OCI-LY7 (cell line): ENCODE results near the gene NCKIPSD. TPM values are rescaled to one million over a fixed set of nuclear protein-coding genes. Genes with fewer than 3 reads are reported as not detected.

Source experiments
- BruUV-seq: library from RNA; stranded (reverse); fragments of 400-500 nt; replicated peaks from 2 replicates; lab custom pipeline; 2021; lab: Mats Ljungman, UMichigan
- CTCF ChIA-PET: fragments of 300-600 bp; sonication (Branson Sonifier 250); formaldehyde crosslinking; loops from one replicate; lab custom pipeline; 2022; ENCODE audit warnings: antibody characterized with exemption; ENCODE audit not compliant: unreplicated experiment; lab: Charles Lee
- POLR2A ChIA-PET: fragments of 300-600 bp; sonication (Branson Sonifier 250); formaldehyde crosslinking; loops from one replicate; lab custom pipeline; 2022; ENCODE audit warnings: antibody characterized with exemption; lab: Charles Lee
- DNase-seq: peaks from one replicate; pipeline ENCODE4 v3.0.0-alpha.2; 2015; ENCODE audit warnings: low spot score
- H2AFZ ChIP-seq: fragments of 200-600 bp; sonication (generic), shearing (Covaris generic); 2 replicates; pipeline ENCODE4 v1.6.1; 2014; ENCODE audit warnings: mild to moderate bottlenecking, antibody characterized with exemption, low read length, moderate library complexity
- H3K27ac ChIP-seq: fragments of 200-600 bp; sonication (generic); 2 replicates; pipeline ENCODE4 v1.5.1; 2014; ENCODE audit warnings: mixed run types, low read depth, mild to moderate bottlenecking, moderate library complexity, low read length, inconsistent platforms; ENCODE audit not compliant: poor library complexity, severe bottlenecking
- H3K36me3 ChIP-seq: fragments of 200-600 bp; sonication (generic); 2 replicates; pipeline ENCODE4 v1.6.1; 2014; ENCODE audit warnings: mild to moderate bottlenecking, antibody characterized with exemption, low read length, moderate library complexity, mixed read lengths; ENCODE audit not compliant: insufficient read depth
- H3K4me1 ChIP-seq: fragments of 200-600 bp; sonication (generic); 2 replicates; pipeline ENCODE4 v1.5.1; 2014; ENCODE audit warnings: mild to moderate bottlenecking, low read length; ENCODE audit not compliant: insufficient read depth, poor library complexity, severe bottlenecking
- H3K4me2 ChIP-seq: fragments of 200-600 bp; sonication (generic); 2 replicates; pipeline ENCODE4 v1.6.1; 2014; ENCODE audit warnings: mild to moderate bottlenecking, low read length
- H3K4me3 ChIP-seq: fragments of 200-600 bp; sonication (generic); 2 replicates; pipeline ENCODE4 v1.5.1; 2014; ENCODE audit warnings: mild to moderate bottlenecking, low read depth, low read length; ENCODE audit not compliant: poor library complexity, severe bottlenecking
- H3K79me2 ChIP-seq: fragments of 200-600 bp; sonication (generic); 2 replicates; pipeline ENCODE4 v1.6.1; 2016; ENCODE audit warnings: low read depth, mild to moderate bottlenecking, low read length, moderate library complexity, mixed read lengths; ENCODE audit not compliant: insufficient read depth
- H3K9me2 ChIP-seq: fragments of 200-600 bp; sonication (generic); 2 replicates; pipeline ENCODE4 v1.6.1; 2016; ENCODE audit warnings: mild to moderate bottlenecking, low read length, mixed read lengths; ENCODE audit not compliant: insufficient read depth
- H3K9me3 ChIP-seq: fragments of 200-600 bp; sonication (generic); 2 replicates; pipeline ENCODE4 v1.6.1; 2014; ENCODE audit warnings: mild to moderate bottlenecking, mixed run types, low read length, mixed read lengths
- H4K20me1 ChIP-seq: fragments of 200-600 bp; sonication (generic); 2 replicates; pipeline ENCODE4 v1.6.1; 2014; ENCODE audit warnings: mild to moderate bottlenecking, antibody characterized with exemption, low read length, moderate library complexity, mixed read lengths; ENCODE audit not compliant: insufficient read depth
- CTCF ChIP-seq: fragments of 200-600 bp; sonication (generic); conservative IDR thresholded peaks from 2 replicates; pipeline ENCODE4 v1.5.1; 2014; ENCODE audit warnings: mild to moderate bottlenecking, antibody characterized with exemption, low read length, moderate library complexity, mixed read lengths
- EZH2phosphoT487 ChIP-seq: fragments of 200-600 bp; sonication (generic); IDR thresholded peaks from 2 replicates; pipeline ENCODE4 v1.6.1; 2018; ENCODE audit warnings: low read depth, borderline replicate concordance, mild to moderate bottlenecking, mixed run types, antibody characterized with exemption, low read length, moderate library complexity, mixed read lengths
- intact Hi-C: fragments of 100-400 bp; cut with micrococcal nuclease; formaldehyde crosslinking; loops from one replicate; pipeline ENCODE4 v1.10.0; 2022; ENCODE audit not compliant: unreplicated experiment
- total RNA-seq, 2 experiments: library from RNA; depleted of rRNA in 1 of 2; stranded (reverse); fragments of >200 nt in 1 of 2; shearing (Covaris generic) in 1 of 2; gene quantifications; 2 replicates each; pipeline ENCODE4 v1.2.3, GENCODE V29; 2014 to 2022

Gene NCKIPSD
- total RNA-seq, 2 experiments from 2014 or later: 34.8 to 39.9 TPM

DNA sequence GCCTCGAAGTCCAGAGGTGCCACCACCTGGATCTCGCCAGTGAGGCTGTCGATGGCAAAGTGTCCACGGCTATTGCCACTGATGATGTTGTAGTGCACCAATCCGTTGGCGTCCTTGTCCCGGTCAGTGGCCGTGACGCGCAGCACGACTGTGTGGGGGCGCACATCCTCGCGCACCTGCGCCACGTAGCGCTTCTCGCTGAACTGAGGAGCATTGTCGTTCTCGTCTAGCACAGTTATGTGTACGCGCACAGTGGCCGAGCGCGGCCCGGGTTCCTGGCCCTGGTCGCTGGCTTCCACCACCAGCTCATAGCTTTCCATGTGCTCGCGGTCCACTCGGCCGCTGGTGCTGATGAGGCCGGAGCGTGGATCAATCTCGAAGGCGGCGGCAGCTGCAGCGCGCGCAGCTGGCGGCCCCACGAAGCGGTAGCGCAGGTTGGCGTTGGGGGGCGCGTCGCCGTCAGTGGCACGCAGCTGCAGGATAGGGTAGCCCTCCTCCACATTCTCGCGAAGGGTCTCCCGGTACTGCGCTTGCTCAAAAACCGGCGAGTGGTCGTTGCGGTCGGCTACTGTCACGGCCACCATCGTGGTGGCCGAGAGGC is 24.8 kb downstream of the NCKIPSD start:
- no peak overlapping the region for H3K27ac ChIP-seq
- no peaks in the 10 kb centered on the region for H4K20me1 ChIP-seq
- peak overlapping the region; percentile 65 for H3K4me3 ChIP-seq
- ChIA-PET CTCF (no interaction called here), POLR2A (no interaction called here)
- TF ChIP-seq CTCF (no peak), EZH2phosphoT487 (no peak)
- H2AFZ ChIP-seq: no peak overlapping the region
- no peak for DNase-seq
- no peaks in the 10 kb centered on the region for H3K9me2 ChIP-seq
- no peaks in the 10 kb centered on the region for H3K79me2 ChIP-seq
- intact Hi-C loops: loop anchor here (5.0 kb wide), 1 partner anchor 99 kb away; the partner anchor contains the start of gene UCN2
- BruUV-seq: no TSS peak
- peak overlapping the region; percentile 93; the same call in 1 of the 2 replicates for H3K4me2 ChIP-seq
- H3K4me1 ChIP-seq: peaks cover 4% of the 10 kb centered on the region
- H3K9me3 ChIP-seq: no peaks in the 10 kb centered on the region
- H3K36me3 ChIP-seq: no peaks in the 10 kb centered on the region

GRCh38 chr3:48656841-48657281 is 28.9 kb downstream of the NCKIPSD start:
- CTCF ChIA-PET: interaction anchor here (0.7 kb wide), 1 partner anchor 21 kb away, joined by 6 read pairs; the partner anchor contains the start of gene SLC26A6
- H4K20me1 ChIP-seq: no peaks in the 10 kb centered on the region
- no peaks in the 10 kb centered on the region for H3K79me2 ChIP-seq
- no peak overlapping the region for H3K4me3 ChIP-seq
- no peak for DNase-seq
- H3K36me3 ChIP-seq: no peaks in the 10 kb centered on the region
- POLR2A ChIA-PET: no interaction called here
- intact Hi-C loops: loop anchor here (1.0 to 2.0 kb wide), 2 partner anchors 22 to 256 kb away; partner anchors contain the start of gene SLC26A6
- TF ChIP-seq EZH2phosphoT487 (no peak), CTCF (no peak)
- peak overlapping the region; percentile 73 for H3K4me2 ChIP-seq
- H3K27ac ChIP-seq: no peak overlapping the region
- H3K9me3 ChIP-seq: no peaks in the 10 kb centered on the region
- H2AFZ ChIP-seq: peak overlapping the region; percentile 44; the same call in 1 of the 2 replicates
- no TSS peak for BruUV-seq
- peaks cover 4% of the 10 kb centered on the region for H3K4me1 ChIP-seq
- H3K9me2 ChIP-seq: no peaks in the 10 kb centered on the region
